Upper lobe of left lung (tissue), 6 donors: ENCODE measurements around the gene EFCAB8. TPM values are rescaled to one million over a fixed set of nuclear protein-coding genes. Genes with fewer than 3 reads are reported as not detected.

Experiments
- ATAC-seq, 2 donors: fragments of 200-7000 bp; cut with Tn5 transposase; one replicate each; pipeline ENCODE4 v1.9.1; 2022; ENCODE audit warnings: mild to moderate bottlenecking in 2 of 2, moderate library complexity in 2 of 2; ENCODE audit not compliant: low FRiP score in 2 of 2
- DNase-seq, 2 donors: peaks; one replicate each; pipeline ENCODE4 v3.0.0-alpha.2; 2019 to 2020
- H3K27ac ChIP-seq, 4 donors: fragments of 200-600 bp; sonication (generic); one replicate each; pipeline ENCODE4 v1.5.1; 2016 to 2019
- H3K27me3 ChIP-seq, 4 donors: fragments of 200-600 bp; sonication (generic); one replicate each; pipeline ENCODE4 v1.5.1; 2017 to 2019
- H3K36me3 ChIP-seq, 4 donors: fragments of 200-600 bp; sonication (generic); one replicate each; pipeline ENCODE4 v1.5.1; 2016 to 2019
- H3K4me1 ChIP-seq, 4 donors: fragments of 200-600 bp; sonication (generic); one replicate each; pipeline ENCODE4 v1.5.1; 2018 to 2019
- H3K4me3 ChIP-seq, 4 donors: fragments of 200-600 bp; sonication (generic); one replicate each; pipeline ENCODE4 v1.5.1; 2017 to 2019; ENCODE audit warnings: mild to moderate bottlenecking in 2 of 4, moderate library complexity in 1 of 4
- H3K9me3 ChIP-seq, 4 donors: fragments of 200-600 bp; sonication (generic); one replicate each; pipeline ENCODE4 v1.5.1; 2018 to 2019
- CTCF ChIP-seq, 6 experiments: fragments of 450-650 bp in 4 of 6; fragments of 200-600 bp in 2 of 6; sonication (generic) in 2 of 6; IDR thresholded peaks; one replicate each; pipeline ENCODE4 v1.5.1; 2016 to 2019; ENCODE audit warnings: antibody characterized with exemption in 6 of 6
- EP300 ChIP-seq, 4 donors: sonication (generic); formaldehyde crosslinking; IDR thresholded peaks; one replicate each; pipeline ENCODE4 v1.5.1; 2017; ENCODE audit warnings: antibody characterized with exemption in 4 of 4, control low read depth in 2 of 4
- POLR2A ChIP-seq, 4 donors: fragments of 450-650 bp; IDR thresholded peaks; one replicate each; pipeline ENCODE4 v1.5.1; 2016 to 2017; ENCODE audit warnings: antibody characterized with exemption in 4 of 4, mild to moderate bottlenecking in 2 of 4
- POLR2AphosphoS5 ChIP-seq, 2 donors: sonication (generic); formaldehyde crosslinking; IDR thresholded peaks; one replicate each; pipeline ENCODE4 v1.5.1; 2017; ENCODE audit warnings: antibody characterized with exemption in 2 of 2
- WGBS, 2 donors: methylation state at CpG; one replicate each; pipeline ENCODE4 v1.1.5; 2017 to 2018; 5-methylcytosine and 5-hydroxymethylcytosine counted together
- total RNA-seq, 6 donors: library from RNA; depleted of rRNA in 4 of 6; stranded (reverse); fragments of >200 nt in 4 of 6; gene quantifications; one replicate each; pipeline versions ENCODE4 v1.1.0 to v1.2.1, GENCODE V29; 2016 to 2021
- donor health status: DM: no; HTN: no; CAD: no; lungs with moderate emphysema.
- donor health status: DM: no; HTN: yes; CAD: no; lungs with severe emphysema.

The EFCAB8 gene
- total RNA-seq, 6 donors from 2014 or later: 0.10 to 3.3 (median 0.67) TPM

- no peak for DNase-seq
- WGBS, 2 donors: 71 to 88% methylated on average over 1 of the region's 1 CpG
Measured at GRCh38 chr20:32912688-32913087, 54.0 kb downstream of the EFCAB8 start.

GRCh38 chr20:32914031-32914430 lies 55.3 kb downstream of the EFCAB8 start:
- 100% methylated on average over 1 of the region's 1 CpG; no CpG with 5 or more reads in 1 of the 2 donors for WGBS, 2 donors
- H3K36me3 ChIP-seq: no peaks in the 10 kb centered on the region
- H3K4me3 ChIP-seq: no peak overlapping the region
- H3K27ac ChIP-seq: no peak overlapping the region
- DNase-seq (no peak), ATAC-seq (no peak)
- H3K4me1 ChIP-seq: no peaks in the 10 kb centered on the region
- no peaks in the 10 kb centered on the region for H3K27me3 ChIP-seq
- peaks cover 7 to 20% (median 14%) of the 10 kb centered on the region in 4 donors for H3K9me3 ChIP-seq
- TF ChIP-seq CTCF (IDR thresholded peaks at IDR 0.05): no peak
- TF ChIP-seq POLR2A (IDR thresholded peaks at IDR 0.05): no peak
- TF ChIP-seq EP300 (IDR thresholded peaks at IDR 0.05): no peak
- TF ChIP-seq POLR2AphosphoS5 (IDR thresholded peaks at IDR 0.05): no peak

More at GRCh38 chr20:32912688-32913087, 54.0 kb downstream of the EFCAB8 start:
- no peaks in the 10 kb centered on the region for H3K4me1 ChIP-seq
- no peak overlapping the region for H3K4me3 ChIP-seq
- no peaks in the 10 kb centered on the region for H3K27me3 ChIP-seq
- no peaks in the 10 kb centered on the region for H3K36me3 ChIP-seq
- H3K27ac ChIP-seq: no peak overlapping the region
- H3K9me3 ChIP-seq: peaks cover 7 to 20% (median 14%) of the 10 kb centered on the region in 4 donors
- TF ChIP-seq CTCF (IDR thresholded peaks at IDR 0.05) (no peak), POLR2AphosphoS5 (IDR thresholded peaks at IDR 0.05) (no peak), EP300 (IDR thresholded peaks at IDR 0.05) (no peak), POLR2A (IDR thresholded peaks at IDR 0.05) (no peak)
- no peak for ATAC-seq

DNA sequence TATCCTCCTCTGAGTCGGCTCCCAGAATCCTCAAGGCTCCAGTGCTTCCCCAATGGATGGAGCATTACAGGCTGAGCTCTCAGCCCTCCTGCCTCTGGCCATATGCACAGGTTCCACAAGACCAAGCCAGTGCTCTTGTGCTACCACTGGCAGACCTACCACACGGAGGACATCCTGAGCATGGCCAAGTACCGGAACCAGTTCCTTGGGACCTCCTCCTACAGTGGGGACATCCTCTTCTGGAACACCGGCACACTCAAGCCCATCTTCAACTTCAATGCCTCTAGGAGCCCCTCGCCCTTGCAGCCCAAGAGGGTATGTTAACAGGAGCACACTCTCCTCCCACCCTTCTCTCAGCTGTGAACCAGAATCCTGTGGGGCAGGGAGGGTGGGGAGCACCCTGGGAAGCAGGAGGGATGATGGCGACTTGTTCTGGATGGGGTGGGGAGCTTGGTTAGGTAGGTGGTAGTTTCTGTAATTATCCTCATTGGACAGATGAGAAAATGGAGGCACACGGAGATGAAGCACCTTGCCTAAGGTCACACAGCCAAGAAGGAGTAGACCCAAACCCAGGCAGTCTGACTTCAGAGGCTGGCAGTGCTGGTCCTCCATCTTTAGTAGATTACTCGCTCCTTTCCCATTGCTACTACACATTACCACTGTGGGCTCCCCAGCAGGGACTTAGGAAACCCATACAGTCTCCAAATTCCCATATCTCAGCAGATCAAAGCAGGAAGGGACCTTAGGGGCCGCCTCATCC lies 58.6 kb downstream of the EFCAB8 start:
- H3K27me3 ChIP-seq: no peaks in the 10 kb centered on the region
- H3K4me1 ChIP-seq: no peaks in the 10 kb centered on the region
- WGBS, 2 donors: 66 to 84% methylated on average over 6 to 9 of the region's 9 CpGs
- no peak overlapping the region for H3K4me3 ChIP-seq
- H3K27ac ChIP-seq: no peak overlapping the region
- no peaks in the 10 kb centered on the region for H3K36me3 ChIP-seq
- ATAC-seq (no peak), DNase-seq (no peak)
- TF ChIP-seq POLR2A (IDR thresholded peaks at IDR 0.05): no peak
- TF ChIP-seq CTCF (IDR thresholded peaks at IDR 0.05): no peak
- TF ChIP-seq EP300 (IDR thresholded peaks at IDR 0.05): no peak
- TF ChIP-seq POLR2AphosphoS5 (IDR thresholded peaks at IDR 0.05): no peak
- peaks cover 7 to 20% (median 14%) of the 10 kb centered on the region in 4 donors for H3K9me3 ChIP-seq

DNA sequence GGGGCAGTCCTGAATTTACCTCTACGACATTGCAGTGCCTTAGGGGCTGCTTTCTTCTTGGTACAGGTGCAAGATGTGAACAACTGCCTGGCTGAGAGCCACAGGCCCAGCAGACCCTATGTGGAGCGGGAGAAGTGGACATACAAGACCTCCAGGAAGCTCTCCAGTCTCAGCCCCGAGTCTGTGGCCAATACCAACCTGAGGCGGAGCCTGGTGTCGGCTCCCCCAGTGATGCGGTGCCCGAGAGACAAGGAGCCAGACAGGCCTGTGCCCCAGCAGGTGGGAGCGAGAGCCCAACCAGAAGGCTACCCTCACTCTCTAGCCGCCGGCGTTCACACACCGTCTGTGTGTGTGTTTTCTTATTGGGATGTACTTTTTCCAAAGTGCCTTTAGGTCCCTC lies 59.6 kb downstream of the EFCAB8 start:
- Histone ChIP-seq H3K36me3 (no peaks in the 10 kb centered on the region), H3K4me3 (no peak overlapping the region), H3K4me1 (no peaks in the 10 kb centered on the region), H3K27me3 (no peaks in the 10 kb centered on the region), H3K27ac (no peak overlapping the region), H3K9me3 (peaks cover 7 to 20% (median 14%) of the 10 kb centered on the region in 4 donors)
- TF ChIP-seq EP300 (IDR thresholded peaks at IDR 0.05) (no peak), POLR2AphosphoS5 (IDR thresholded peaks at IDR 0.05) (no peak), CTCF (IDR thresholded peaks at IDR 0.05) (no peak), POLR2A (IDR thresholded peaks at IDR 0.05) (no peak)
- DNase-seq (no peak), ATAC-seq (no peak)
- WGBS, 2 donors: 67 to 81% methylated on average over 12 of the region's 12 CpGs

- Histone ChIP-seq H3K27me3 (no peaks in the 10 kb centered on the region), H3K27ac (no peak overlapping the region), H3K9me3 (peaks cover 7 to 20% (median 14%) of the 10 kb centered on the region in 4 donors), H3K4me1 (no peaks in the 10 kb centered on the region), H3K4me3 (no peak overlapping the region), H3K36me3 (no peaks in the 10 kb centered on the region)
- WGBS, 2 donors: 83% methylated on average over 1 of the region's 1 CpG; no CpG with 5 or more reads in 1 of the 2 donors
- ATAC-seq (no peak), DNase-seq (no peak)
- no peak for TF ChIP-seq POLR2A (IDR thresholded peaks at IDR 0.05)
- TF ChIP-seq CTCF (IDR thresholded peaks at IDR 0.05): no peak
- TF ChIP-seq POLR2AphosphoS5 (IDR thresholded peaks at IDR 0.05): no peak
- no peak for TF ChIP-seq EP300 (IDR thresholded peaks at IDR 0.05)
Measured at GRCh38 chr20:32918751-32919150, 60.0 kb downstream of the EFCAB8 start.
